Natural killer cell (primary cell): ENCODE data around the gene TAB2. TPM values are rescaled to one million over a fixed set of nuclear protein-coding genes. Genes with fewer than 3 reads are reported as not detected.

ENCODE experiments used
- ATAC-seq, 3 donors: fragments of 150-1000 bp in 2 of 3; fragments of 200-7000 bp in 1 of 3; cut with Tn5 transposase; 1 replicate in 1 of 3; 2 replicates in 2 of 3; pipeline ENCODE4 v1.10.0; 2021; ENCODE audit warnings: mild to moderate bottlenecking in 2 of 3, moderate library complexity in 2 of 3
- DNase-seq, 2 donors: peaks; one replicate each; pipeline versions ENCODE4 v3.0.0 to v3.0.0-alpha.2; 2013 to 2021; ENCODE audit warnings: mixed read lengths in 1 of 2
- H3K27ac ChIP-seq: one replicate; pipeline ENCODE4 v1.5.1; 2013; ENCODE audit warnings: mild to moderate bottlenecking, low read length
- H3K27me3 ChIP-seq: one replicate; pipeline ENCODE4 v1.6.1; 2013; ENCODE audit warnings: low read length; ENCODE audit not compliant: control insufficient read depth, insufficient read depth
- H3K36me3 ChIP-seq: one replicate; pipeline ENCODE4 v1.6.1; 2013; ENCODE audit warnings: low read length; ENCODE audit not compliant: control insufficient read depth, insufficient read depth
- H3K4me1 ChIP-seq: one replicate; pipeline ENCODE4 v1.6.1; 2013; ENCODE audit warnings: low read length; ENCODE audit not compliant: control insufficient read depth, insufficient read depth
- H3K4me3 ChIP-seq: one replicate; pipeline ENCODE4 v1.5.1; 2013; ENCODE audit warnings: low read length
- H3K9me3 ChIP-seq: one replicate; pipeline ENCODE4 v1.6.1; 2013; ENCODE audit warnings: low read length; ENCODE audit not compliant: control insufficient read depth, insufficient read depth
- H3K27ac Mint-ChIP-seq, 2 donors: one replicate each; pipeline ENCODE4 v1.8.0; 2022; ENCODE audit warnings: mild to moderate bottlenecking in 2 of 2, mixed read lengths in 2 of 2, moderate library complexity in 1 of 2
- H3K27me3 Mint-ChIP-seq, 2 donors: one replicate each; pipeline ENCODE4 v1.8.0; 2022; ENCODE audit warnings: low read depth in 2 of 2, mixed read lengths in 2 of 2
- H3K36me3 Mint-ChIP-seq: one replicate; pipeline ENCODE4 v1.8.0; 2022; ENCODE audit warnings: mixed read lengths
- H3K4me1 Mint-ChIP-seq, 2 donors: one replicate each; pipeline ENCODE4 v1.8.0; 2022; ENCODE audit warnings: mixed read lengths in 2 of 2
- H3K4me3 Mint-ChIP-seq: one replicate; pipeline ENCODE4 v1.8.0; 2022; ENCODE audit warnings: mild to moderate bottlenecking, moderate library complexity, mixed read lengths
- H3K9me3 Mint-ChIP-seq, 2 donors: one replicate each; pipeline ENCODE4 v1.8.0; 2022; ENCODE audit warnings: mixed read lengths in 2 of 2
- CTCF ChIP-seq: fragments of 200-600 bp; IDR thresholded peaks from one replicate; pipeline ENCODE4 v1.8.0; 2022; ENCODE audit warnings: antibody characterized with exemption
- WGBS: methylation state at CpG from one replicate; pipeline ENCODE4 v1.1.7; 2013; ENCODE audit warnings: missing lambda C conversion rate; ENCODE audit not compliant: insufficient coverage; 5-methylcytosine and 5-hydroxymethylcytosine counted together
- intact Hi-C: fragments of 100-400 bp; cut with micrococcal nuclease; formaldehyde crosslinking; loops from one replicate; pipeline ENCODE4 v1.14.2; 2022
- total RNA-seq, 4 donors: library from RNA; stranded (reverse); fragments of 120-200 nt in 1 of 4; gene quantifications; one replicate each; pipeline versions ENCODE4 v1.2.3 to v1.2.4, GENCODE V29; 2013 to 2022

The TAB2 gene
- total RNA-seq, 3 donors from 2014 or later (not counting 1 experiment from before 2014, with no cell fraction given): 65.7 to 74.9 (median 68.9) TPM

GRCh38 chr6:149445095-149445466 is 127.6 kb downstream of the TAB2 start:
- no peak for TF ChIP-seq CTCF
- Histone ChIP-seq H3K27me3 (no peaks in the 10 kb centered on the region), H3K36me3 (no peaks in the 10 kb centered on the region), H3K9me3 (no peaks in the 10 kb centered on the region), H3K27ac (no peak overlapping the region), H3K4me1 (no peaks in the 10 kb centered on the region), H3K4me3 (no peak overlapping the region)
- Mint-ChIP-seq H3K27me3 (peaks cover 6 to 7% of the 10 kb centered on the region in 2 donors), H3K9me3 (no peaks in the 10 kb centered on the region), H3K4me1 (no peaks in the 10 kb centered on the region), H3K4me3 (no peak overlapping the region), H3K36me3 (no peaks in the 10 kb centered on the region), H3K27ac (no peak overlapping the region)
- DNase-seq: no peak
- WGBS: 61% methylated on average over 6 of the region's 6 CpGs
- intact Hi-C loops: no loop called here
- ATAC-seq: no peak

- Mint-ChIP-seq H3K36me3 (no peaks in the 10 kb centered on the region), H3K27me3 (peaks cover 6 to 9% of the 10 kb centered on the region in 2 donors), H3K27ac (no peak overlapping the region), H3K4me3 (no peak overlapping the region), H3K4me1 (no peaks in the 10 kb centered on the region), H3K9me3 (no peaks in the 10 kb centered on the region)
- Histone ChIP-seq H3K27me3 (no peaks in the 10 kb centered on the region), H3K4me1 (peaks cover 4% of the 10 kb centered on the region), H3K36me3 (no peaks in the 10 kb centered on the region), H3K9me3 (no peaks in the 10 kb centered on the region), H3K4me3 (no peak overlapping the region), H3K27ac (no peak overlapping the region)
- WGBS: 92% methylated on average over 7 of the region's 7 CpGs
- no peak for TF ChIP-seq CTCF
- no peak for DNase-seq
- ATAC-seq: no peak
- intact Hi-C loops: no loop called here
Measured at GRCh38 chr6:149445573-149445972, 128.1 kb downstream of the TAB2 start.

- DNase-seq (no peak), ATAC-seq (no peak)
- Mint-ChIP-seq H3K4me1 (no peaks in the 10 kb centered on the region), H3K27me3 (peaks cover 6 to 12% of the 10 kb centered on the region in 2 donors), H3K9me3 (no peaks in the 10 kb centered on the region), H3K36me3 (no peaks in the 10 kb centered on the region), H3K4me3 (no peak overlapping the region), H3K27ac (no peak overlapping the region)
- H3K4me1 ChIP-seq: peaks cover 5% of the 10 kb centered on the region
- H3K4me3 ChIP-seq: no peak overlapping the region
- no peaks in the 10 kb centered on the region for H3K9me3 ChIP-seq
- 81% methylated on average over 5 of the region's 5 CpGs for WGBS
- TF ChIP-seq CTCF: no peak
- no peak overlapping the region for H3K27ac ChIP-seq
- H3K36me3 ChIP-seq: no peaks in the 10 kb centered on the region
- H3K27me3 ChIP-seq: no peaks in the 10 kb centered on the region
- intact Hi-C loops: no loop called here
Measured at GRCh38 chr6:149446791-149447376, 129.4 kb downstream of the TAB2 start.

GRCh38 chr6:149448821-149449453 is 131.4 kb downstream of the TAB2 start:
- no peaks in the 10 kb centered on the region for H3K36me3 Mint-ChIP-seq
- no peaks in the 10 kb centered on the region for H3K9me3 Mint-ChIP-seq
- H3K27ac Mint-ChIP-seq: no peak overlapping the region
- H3K27me3 Mint-ChIP-seq: peaks cover 6 to 9% of the 10 kb centered on the region in 2 donors
- no peaks in the 10 kb centered on the region for H3K36me3 ChIP-seq
- no peak overlapping the region for H3K27ac ChIP-seq
- no peak overlapping the region for H3K4me3 Mint-ChIP-seq
- H3K4me1 ChIP-seq: peaks cover 5% of the 10 kb centered on the region
- no peaks in the 10 kb centered on the region for H3K9me3 ChIP-seq
- no peaks in the 10 kb centered on the region for H3K27me3 ChIP-seq
- TF ChIP-seq CTCF: no peak
- 88% methylated on average over 4 of the region's 5 CpGs for WGBS
- no peak for DNase-seq
- intact Hi-C loops: no loop called here
- no peaks in the 10 kb centered on the region for H3K4me1 Mint-ChIP-seq
- no peak for ATAC-seq
- H3K4me3 ChIP-seq: no peak overlapping the region
